Stimulated activated CD4-positive, alpha-beta T cell treated with anti-CD3 and anti-CD28 coated beads, TNF-alpha, amount 100 ng/mL, for 48 hours (primary cell): ENCODE results near the gene FBXO34.
A peak's percentile ranks its signal among the peaks of the same experiment; 100 is the strongest.
"Not testable (repeated sequence)": the region's sequence is repeated elsewhere in the genome, so short reads cannot be mapped to it uniquely, and the experiment has no call there.

Source experiments
- DNase-seq, 3 donors: peaks; one replicate each; pipeline ENCODE4 v3.0.0-alpha.2; 2020; ENCODE audit warnings: low read depth in 3 of 3

FBXO34 gene

GRCh38 chr14:55312379-55313030 is 41.3 kb downstream of the FBXO34 start:
- DNase-seq, result not testable (repeated sequence)

GRCh38 chr14:55313480-55313879 is 42.3 kb downstream of the FBXO34 start:
- DNase-seq, result no peak

GRCh38 chr14:55314449-55314848 is 43.2 kb downstream of the FBXO34 start:
- no peak for DNase-seq

- DNase-seq, result no peak
These were observed 45.3 kb downstream of the FBXO34 start for GRCh38 chr14:55316564-55316963.

GRCh38 chr14:55317542-55318306 is 46.5 kb downstream of the FBXO34 start:
- DNase-seq, result no peak

- no peak for DNase-seq
These were observed 47.5 kb downstream of the FBXO34 start for GRCh38 chr14:55318694-55319093.

- no peak for DNase-seq
These were observed 52.7 kb downstream of the FBXO34 start for GRCh38 chr14:55323910-55324309.

GRCh38 chr14:55324812-55325211 is 53.6 kb downstream of the FBXO34 start:
- no peak for DNase-seq

- DNase-seq, result no peak
These were observed 56.0 kb downstream of the FBXO34 start for GRCh38 chr14:55327179-55327578.

GRCh38 chr14:55328317-55328716 is 57.1 kb downstream of the FBXO34 start:
- DNase-seq, result no peak

GRCh38 chr14:55329999-55330710 is 58.9 kb downstream of the FBXO34 start:
- peak in 1 of 3 donors; percentile 44 for DNase-seq

GRCh38 chr14:55332654-55333570 is 61.7 kb downstream of the FBXO34 start:
- DNase-seq, result no peak

GRCh38 chr14:55333711-55334485 is 62.7 kb downstream of the FBXO34 start:
- DNase-seq, result no peak

- no peak for DNase-seq
These were observed 64.9 kb downstream of the FBXO34 start for GRCh38 chr14:55336162-55336561.

GRCh38 chr14:55336691-55337090 is 65.5 kb downstream of the FBXO34 start:
- DNase-seq, result no peak

- no peak for DNase-seq
These were observed 68.5 kb downstream of the FBXO34 start for GRCh38 chr14:55339770-55340169.

- DNase-seq, result no peak
These were observed 69.3 kb downstream of the FBXO34 start for GRCh38 chr14:55340482-55340881.

- no peak for DNase-seq
These were observed 70.6 kb downstream of the FBXO34 start for GRCh38 chr14:55341781-55342180.

GRCh38 chr14:55344582-55345163 is 73.5 kb downstream of the FBXO34 start:
- DNase-seq, result not testable (repeated sequence)

GRCh38 chr14:55347040-55347439 is 75.8 kb downstream of the FBXO34 start:
- no peak for DNase-seq
